Smooth muscle cell (in vitro differentiated cells): ENCODE measurements around the gene HKDC1. TPM values are rescaled to one million over a fixed set of nuclear protein-coding genes. Genes with fewer than 3 reads are reported as not detected.

ENCODE experiments used
- DNase-seq: peaks from one replicate; lab custom pipeline; 2025; ENCODE audit not compliant: unreplicated experiment; lab: John Stamatoyannopoulos, UW
- H2AFZ ChIP-seq: fragments of 200-600 bp; sonication (generic); 2 replicates; pipeline ENCODE4 v1.6.0; 2016; ENCODE audit warnings: antibody characterized with exemption, low read depth, mild to moderate bottlenecking
- H3F3A ChIP-seq: fragments of 200-600 bp; sonication (generic); 2 replicates; pipeline ENCODE4 v1.6.0; 2017; ENCODE audit warnings: antibody characterized with exemption, low read depth
- H3K27ac ChIP-seq: fragments of 200-600 bp; sonication (generic); 2 replicates; pipeline ENCODE4 v1.5.1; 2016; ENCODE audit warnings: low read depth, mild to moderate bottlenecking
- H3K27me3 ChIP-seq: fragments of 200-600 bp; sonication (generic); 2 replicates; pipeline ENCODE4 v1.6.1; 2016; ENCODE audit warnings: low read depth, mild to moderate bottlenecking
- H3K36me3 ChIP-seq: fragments of 200-600 bp; sonication (generic); 2 replicates; pipeline ENCODE4 v1.5.1; 2016; ENCODE audit warnings: low read depth
- H3K4me1 ChIP-seq: fragments of 200-600 bp; sonication (generic); 2 replicates; pipeline ENCODE4 v1.5.1; 2016; ENCODE audit warnings: low read depth
- H3K4me2 ChIP-seq: fragments of 200-600 bp; sonication (generic); 2 replicates; pipeline ENCODE4 v1.6.0; 2016; ENCODE audit warnings: mild to moderate bottlenecking
- H3K4me3 ChIP-seq: fragments of 200-600 bp; sonication (generic); 2 replicates; pipeline ENCODE4 v1.5.1; 2016; ENCODE audit warnings: mild to moderate bottlenecking
- H3K79me2 ChIP-seq: fragments of 200-600 bp; sonication (generic); 2 replicates; pipeline ENCODE4 v1.6.0; 2016; ENCODE audit warnings: low read depth, mild to moderate bottlenecking
- H3K9ac ChIP-seq: fragments of 200-600 bp; sonication (generic); 2 replicates; pipeline ENCODE4 v1.6.0; 2016; ENCODE audit warnings: low read depth
- H3K9me3 ChIP-seq: fragments of 200-600 bp; sonication (generic); replicated peaks from 2 replicates; pipeline ENCODE4 v1.5.1; 2016; ENCODE audit warnings: low read depth
- H4K20me1 ChIP-seq: fragments of 200-600 bp; sonication (generic); 2 replicates; pipeline ENCODE4 v1.6.0; 2016; ENCODE audit warnings: low read depth
- CTCF ChIP-seq: fragments of 200-600 bp; sonication (generic); IDR thresholded peaks from 2 replicates; pipeline ENCODE4 v1.5.1; 2017; ENCODE audit warnings: borderline replicate concordance, mild to moderate bottlenecking, antibody characterized with exemption; ENCODE audit not compliant: insufficient read depth, poor library complexity, severe bottlenecking
- WGBS: methylation state at CpG from one replicate; pipeline ENCODE4 v1.1.7; 2016; ENCODE audit warnings: low lambda C conversion rate; 5-methylcytosine and 5-hydroxymethylcytosine counted together
- polyA plus RNA-seq: library from polyadenylated mRNA; unstranded; fragments of >200 nt; fragmentation: Nextera tagmentation; extraction: Ambion mirVana; gene quantifications from 2 replicates; pipeline ENCODE4 v1.2.1, GENCODE V29; 2016
- total RNA-seq: library from RNA; depleted of rRNA; stranded (reverse); fragments of >200 nt; gene quantifications from 2 replicates; pipeline ENCODE4 v1.2.3, GENCODE V29; 2014

The HKDC1 gene
- total and polyA plus RNA-seq, 2 experiments from 2014 or later: 0.09 to 0.27 TPM

DNA sequence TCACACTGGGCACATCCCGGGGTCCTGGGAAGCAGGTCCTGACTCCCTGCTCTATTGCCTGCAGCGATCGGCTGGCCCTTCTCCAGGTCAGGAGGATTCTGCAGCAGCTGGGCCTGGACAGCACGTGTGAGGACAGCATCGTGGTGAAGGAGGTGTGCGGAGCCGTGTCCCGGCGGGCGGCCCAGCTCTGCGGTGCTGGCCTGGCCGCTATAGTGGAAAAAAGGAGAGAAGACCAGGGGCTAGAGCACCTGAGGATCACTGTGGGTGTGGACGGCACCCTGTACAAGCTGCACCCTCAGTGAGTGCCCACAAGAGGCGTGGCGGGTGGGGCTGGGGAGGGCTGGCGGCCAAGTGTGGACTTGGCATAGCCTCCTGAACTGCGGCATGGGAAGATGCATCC, 45.4 kb downstream of the HKDC1 start:
- Histone ChIP-seq H3K27ac (no peak overlapping the region), H3K4me1 (no peaks in the 10 kb centered on the region), H3K4me3 (no peak overlapping the region), H3K36me3 (no peaks in the 10 kb centered on the region), H2AFZ (no peak overlapping the region), H3K9ac (no peak overlapping the region), H3K9me3 (no peaks in the 10 kb centered on the region), H4K20me1 (no peaks in the 10 kb centered on the region), H3K27me3 (no peaks in the 10 kb centered on the region), H3F3A (no peaks in the 10 kb centered on the region), H3K4me2 (no peak overlapping the region), H3K79me2 (no peaks in the 10 kb centered on the region)
- TF ChIP-seq CTCF: no peak
- no peak for DNase-seq
- 94% methylated on average over 17 of the region's 17 CpGs for WGBS

DNA sequence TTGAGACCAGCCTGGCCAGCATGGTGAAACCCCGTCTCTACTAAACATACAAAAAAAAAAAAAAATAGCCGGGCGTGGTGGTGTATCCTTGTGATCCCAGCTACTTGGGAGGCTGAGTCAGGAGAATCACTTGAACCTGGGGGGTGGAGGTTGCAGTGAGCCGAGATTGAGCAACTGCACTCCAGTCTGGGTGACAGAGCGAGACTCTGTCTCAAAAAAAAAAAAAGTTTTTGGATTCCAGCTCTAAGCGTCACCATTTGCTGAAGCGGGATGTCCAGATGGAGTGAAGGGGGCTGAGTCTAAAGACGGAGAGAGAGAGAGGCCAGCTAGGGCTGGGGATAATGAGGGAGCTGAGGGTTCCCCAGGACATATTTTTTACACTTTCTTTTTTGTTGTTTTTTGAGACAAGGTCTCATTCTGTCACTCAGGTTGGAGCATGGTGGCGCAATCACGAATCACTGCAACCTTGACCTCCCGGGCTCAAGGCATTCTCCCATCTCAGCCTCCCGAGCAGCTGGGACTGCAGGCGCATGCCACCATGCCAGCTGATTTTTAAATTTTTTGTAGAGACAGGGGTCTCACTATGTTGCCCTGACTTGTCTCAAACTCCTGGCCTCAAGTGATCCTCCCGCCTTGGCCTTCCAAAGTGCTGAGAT, 48.8 kb downstream of the HKDC1 start:
- no peak overlapping the region for H2AFZ ChIP-seq
- H3K4me3 ChIP-seq: no peak overlapping the region
- no peaks in the 10 kb centered on the region for H3K27me3 ChIP-seq
- no peak for DNase-seq
- H3K9ac ChIP-seq: no peak overlapping the region
- WGBS: 93% methylated on average over 14 of the region's 14 CpGs
- H3K9me3 ChIP-seq: no peaks in the 10 kb centered on the region
- H3F3A ChIP-seq: no peaks in the 10 kb centered on the region
- H3K4me2 ChIP-seq: no peak overlapping the region
- no peaks in the 10 kb centered on the region for H3K36me3 ChIP-seq
- H3K27ac ChIP-seq: no peak overlapping the region
- no peak for TF ChIP-seq CTCF
- H3K4me1 ChIP-seq: no peaks in the 10 kb centered on the region
- no peaks in the 10 kb centered on the region for H4K20me1 ChIP-seq
- no peaks in the 10 kb centered on the region for H3K79me2 ChIP-seq

DNA sequence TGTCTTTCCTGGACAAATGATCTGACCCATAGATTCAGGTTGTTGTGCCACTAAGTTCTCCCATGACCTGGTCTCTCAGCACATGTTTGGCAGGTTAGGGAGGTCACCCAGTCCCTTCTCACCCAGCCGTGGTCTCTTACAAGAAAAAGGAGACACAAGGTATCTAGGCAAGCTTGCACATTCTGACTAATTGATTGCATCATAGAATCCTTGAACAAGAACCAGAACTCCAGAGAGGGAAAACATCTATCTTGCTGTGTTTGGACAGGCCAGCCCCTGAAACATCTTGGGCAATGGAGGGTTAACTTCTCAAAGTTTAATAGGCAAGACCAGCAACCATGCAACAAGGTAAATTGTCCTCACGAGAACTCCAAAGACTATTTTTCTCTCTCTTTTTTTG, 49.6 kb downstream of the HKDC1 start:
- H3K79me2 ChIP-seq: no peaks in the 10 kb centered on the region
- H3K27ac ChIP-seq: no peak overlapping the region
- H3F3A ChIP-seq: no peaks in the 10 kb centered on the region
- H3K27me3 ChIP-seq: no peaks in the 10 kb centered on the region
- H3K36me3 ChIP-seq: no peaks in the 10 kb centered on the region
- H3K9ac ChIP-seq: no peak overlapping the region
- no peak overlapping the region for H2AFZ ChIP-seq
- DNase-seq: no peak
- H4K20me1 ChIP-seq: no peaks in the 10 kb centered on the region
- WGBS: 87% methylated on average over 2 of the region's 2 CpGs
- no peak for TF ChIP-seq CTCF
- no peaks in the 10 kb centered on the region for H3K4me1 ChIP-seq
- H3K4me2 ChIP-seq: no peak overlapping the region
- no peak overlapping the region for H3K4me3 ChIP-seq
- H3K9me3 ChIP-seq: no peaks in the 10 kb centered on the region

DNA sequence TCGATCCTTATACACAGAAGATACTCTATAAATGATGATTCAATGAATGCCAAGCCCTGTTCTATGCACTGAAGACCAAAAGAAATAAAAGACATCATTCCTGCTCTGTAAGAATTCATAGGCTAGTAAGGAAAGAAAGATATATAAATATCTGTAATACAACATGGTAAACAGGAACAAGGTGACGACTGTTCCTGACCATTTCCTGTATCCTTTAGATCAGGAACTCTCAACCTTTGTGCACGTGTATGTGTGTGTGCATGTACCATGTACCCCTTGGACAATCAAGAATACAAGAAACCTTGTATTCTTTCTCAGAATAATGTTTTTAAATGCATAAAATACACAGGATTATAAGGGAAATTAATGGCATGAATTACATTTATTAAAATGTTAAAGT, 50.9 kb downstream of the HKDC1 start:
- DNase-seq: no peak
- no peaks in the 10 kb centered on the region for H3K27me3 ChIP-seq
- H3K4me1 ChIP-seq: no peaks in the 10 kb centered on the region
- H3K4me2 ChIP-seq: no peak overlapping the region
- no peak for TF ChIP-seq CTCF
- no peaks in the 10 kb centered on the region for H3K79me2 ChIP-seq
- no peaks in the 10 kb centered on the region for H4K20me1 ChIP-seq
- H3K36me3 ChIP-seq: no peaks in the 10 kb centered on the region
- H3K27ac ChIP-seq: no peak overlapping the region
- no peaks in the 10 kb centered on the region for H3K9me3 ChIP-seq
- H2AFZ ChIP-seq: no peak overlapping the region
- H3F3A ChIP-seq: no peaks in the 10 kb centered on the region
- no peak overlapping the region for H3K4me3 ChIP-seq
- WGBS: 93% methylated on average over 3 of the region's 3 CpGs
- H3K9ac ChIP-seq: no peak overlapping the region
